Panc1 (cell line): ENCODE measurements around the gene CCDC6. TPM values are rescaled to one million over a fixed set of nuclear protein-coding genes. Genes with fewer than 3 reads are reported as not detected.

Experiments
- ATAC-seq: fragments of 200-7000 bp; cut with Tn5 transposase; 2 replicates; pipeline ENCODE4 v1.9.1; 2020; ENCODE audit warnings: mild to moderate bottlenecking, moderate library complexity
- BruUV-seq: library from RNA; stranded (reverse); fragments of 400-500 nt; replicated peaks from 2 replicates; lab custom pipeline; 2021; lab: Mats Ljungman, UMichigan
- CTCF ChIA-PET: fragments of 300-600 bp; sonication (Branson Sonifier 250); formaldehyde crosslinking; loops from one replicate; lab custom pipeline; 2022; ENCODE audit warnings: antibody characterized with exemption; lab: Charles Lee
- POLR2A ChIA-PET: fragments of 300-600 bp; sonication (Branson Sonifier 250); formaldehyde crosslinking; loops from one replicate; lab custom pipeline; 2022; ENCODE audit warnings: antibody characterized with exemption; lab: Charles Lee
- DNase-seq: peaks from one replicate; pipeline ENCODE4 v3.0.0-alpha.2; 2010; ENCODE audit warnings: low read depth, low spot score
- H3K27ac ChIP-seq: 2 replicates; pipeline ENCODE4 v1.5.1; 2011; ENCODE audit warnings: mild to moderate bottlenecking, low read length, inconsistent platforms
- H3K27me3 ChIP-seq: fragments of 200-500 bp; sonication (Bioruptor generic); 2 replicates; pipeline ENCODE4 v1.6.0; 2014; ENCODE audit warnings: low read length, inconsistent platforms; ENCODE audit not compliant: control insufficient read depth, insufficient read depth
- H3K36me3 ChIP-seq: fragments of 200-500 bp; sonication (Bioruptor generic); 2 replicates; pipeline ENCODE4 v1.5.1; 2014; ENCODE audit warnings: inconsistent platforms, mild to moderate bottlenecking, low read length, moderate library complexity; ENCODE audit not compliant: control insufficient read depth, insufficient read depth
- H3K4me1 ChIP-seq: 2 replicates; pipeline ENCODE4 v1.5.1; 2011; ENCODE audit warnings: inconsistent platforms, mild to moderate bottlenecking, low read length, moderate library complexity; ENCODE audit not compliant: control insufficient read depth, insufficient read depth
- H3K4me3 ChIP-seq, 2 experiments: 2 replicates each; pipeline ENCODE4 v1.5.1; 2011 to 2012; ENCODE audit warnings: low read depth in 2 of 2, low read length in 2 of 2, mild to moderate bottlenecking in 2 of 2, inconsistent platforms in 1 of 2, moderate library complexity in 1 of 2
- H3K9me3 ChIP-seq: fragments of 200-500 bp; sonication (Bioruptor generic); 2 replicates; pipeline ENCODE4 v1.5.1; 2014; ENCODE audit warnings: low read depth, mild to moderate bottlenecking, inconsistent platforms, low read length, moderate library complexity; ENCODE audit not compliant: control insufficient read depth, insufficient read depth
- CTCF ChIP-seq: fragments of 450-650 bp; IDR thresholded peaks from 2 replicates; pipeline ENCODE4 v1.5.1; 2017; ENCODE audit warnings: mild to moderate bottlenecking
- POLR2AphosphoS5 ChIP-seq: IDR thresholded peaks from 2 replicates; pipeline ENCODE4 v1.6.1; 2012; ENCODE audit warnings: mild to moderate bottlenecking, low read depth, low read length, moderate library complexity
- SIN3A ChIP-seq: IDR thresholded peaks from 2 replicates; pipeline ENCODE4 v1.6.1; 2012; ENCODE audit warnings: low read depth, mild to moderate bottlenecking, low read length, moderate library complexity, borderline replicate concordance; ENCODE audit not compliant: insufficient read depth
- TCF7L2 ChIP-seq: IDR thresholded peaks from 2 replicates; pipeline ENCODE4 v1.6.1; 2011; ENCODE audit warnings: mild to moderate bottlenecking, low read depth, low read length, inconsistent platforms
- in situ Hi-C: cut with HindIII; loops from 2 replicates; pipeline ENCODE4 v1.10.0; 2016; ENCODE audit warnings: low sequenced_read_pairs, low pct_unique_long_range_greater_than_20kb
- intact Hi-C: fragments of 100-400 bp; cut with micrococcal nuclease; formaldehyde crosslinking; loops from one replicate; pipeline ENCODE4 v1.10.0; 2022; ENCODE audit not compliant: unreplicated experiment
- total RNA-seq: library from RNA; stranded (reverse); gene quantifications from one replicate; pipeline ENCODE4 v1.2.1, GENCODE V29; 2021; ENCODE audit not compliant: unreplicated experiment
- TF ChIP-seq, protein P1 (sequence below), 2 experiments: IDR thresholded peaks; 2 replicates each; pipeline ENCODE4 v1.6.1; 2011 to 2012; ENCODE audit warnings: low read depth in 2 of 2, control low read depth in 1 of 2, low read length in 1 of 2, mild to moderate bottlenecking in 1 of 2, moderate library complexity in 1 of 2; ENCODE audit not compliant: insufficient read depth in 1 of 2

Gene CCDC6
- total RNA-seq, 1 experiment from 2014 or later: 48.7 TPM

DNA sequence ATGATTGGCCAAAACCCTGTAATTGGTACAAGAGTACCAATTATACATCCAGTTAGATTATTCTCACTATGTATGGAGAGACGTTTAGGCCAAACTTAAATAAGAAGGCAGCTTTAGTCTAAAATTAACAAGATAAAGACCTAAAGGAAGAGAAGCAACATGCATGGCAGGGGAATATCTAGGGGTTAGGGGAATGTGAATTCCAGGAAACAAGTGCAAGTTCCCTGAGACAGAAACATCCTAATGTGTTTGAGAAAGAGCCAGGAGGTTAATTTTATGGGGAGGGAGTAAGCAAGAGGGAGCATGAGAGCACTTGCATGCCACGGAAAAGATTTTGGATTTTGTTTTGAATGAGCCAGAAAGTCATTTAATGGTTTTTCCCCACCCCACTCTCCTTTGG lies 39.6 kb upstream of the CCDC6 start:
- H3K27ac ChIP-seq: no peak overlapping the region
- no peaks in the 10 kb centered on the region for H3K4me1 ChIP-seq
- H3K36me3 ChIP-seq: no peaks in the 10 kb centered on the region
- H3K9me3 ChIP-seq: no peaks in the 10 kb centered on the region
- no peak overlapping the region for H3K4me3 ChIP-seq
- ATAC-seq: no peak
- BruUV-seq: no TSS peak
- DNase-seq: no peak
- ChIA-PET POLR2A (no interaction called here), CTCF (no interaction called here)
- no peaks in the 10 kb centered on the region for H3K27me3 ChIP-seq
- TF ChIP-seq TCF7L2: no peak
- in situ Hi-C loops: no loop called here
- intact Hi-C loops: no loop called here

DNA sequence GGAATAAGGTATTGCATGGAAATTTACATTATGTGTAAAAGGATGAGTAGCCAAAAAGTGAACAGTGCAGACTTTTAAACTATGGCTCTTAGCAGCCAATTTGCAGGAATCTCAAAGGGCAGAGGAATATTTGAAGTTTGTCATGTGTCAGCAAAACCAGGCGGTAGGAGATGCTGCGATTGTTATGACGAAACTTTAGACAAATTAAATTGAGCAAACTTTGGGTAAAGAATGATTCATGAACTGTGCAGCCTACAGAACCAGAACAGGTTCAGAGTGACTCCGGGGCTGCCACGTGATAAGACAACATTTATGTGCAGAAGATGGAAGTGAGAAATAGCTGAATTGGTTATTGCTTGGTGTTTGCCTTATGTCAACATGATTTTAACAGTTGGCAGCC lies 39.2 kb upstream of the CCDC6 start:
- CTCF ChIA-PET: no interaction called here
- Histone ChIP-seq H3K27ac (no peak overlapping the region), H3K27me3 (no peaks in the 10 kb centered on the region), H3K4me1 (no peaks in the 10 kb centered on the region), H3K36me3 (no peaks in the 10 kb centered on the region), H3K4me3 (no peak overlapping the region), H3K9me3 (no peaks in the 10 kb centered on the region)
- DNase-seq (no peak), ATAC-seq (no peak)
- in situ Hi-C loops (no loop called here), intact Hi-C loops (no loop called here)
- POLR2A ChIA-PET: no interaction called here
- no TSS peak for BruUV-seq
- TF ChIP-seq POLR2AphosphoS5 (no peak), TCF7L2 (no peak), SIN3A (no peak), CTCF (no peak)
- TF ChIP-seq, protein P1, sequence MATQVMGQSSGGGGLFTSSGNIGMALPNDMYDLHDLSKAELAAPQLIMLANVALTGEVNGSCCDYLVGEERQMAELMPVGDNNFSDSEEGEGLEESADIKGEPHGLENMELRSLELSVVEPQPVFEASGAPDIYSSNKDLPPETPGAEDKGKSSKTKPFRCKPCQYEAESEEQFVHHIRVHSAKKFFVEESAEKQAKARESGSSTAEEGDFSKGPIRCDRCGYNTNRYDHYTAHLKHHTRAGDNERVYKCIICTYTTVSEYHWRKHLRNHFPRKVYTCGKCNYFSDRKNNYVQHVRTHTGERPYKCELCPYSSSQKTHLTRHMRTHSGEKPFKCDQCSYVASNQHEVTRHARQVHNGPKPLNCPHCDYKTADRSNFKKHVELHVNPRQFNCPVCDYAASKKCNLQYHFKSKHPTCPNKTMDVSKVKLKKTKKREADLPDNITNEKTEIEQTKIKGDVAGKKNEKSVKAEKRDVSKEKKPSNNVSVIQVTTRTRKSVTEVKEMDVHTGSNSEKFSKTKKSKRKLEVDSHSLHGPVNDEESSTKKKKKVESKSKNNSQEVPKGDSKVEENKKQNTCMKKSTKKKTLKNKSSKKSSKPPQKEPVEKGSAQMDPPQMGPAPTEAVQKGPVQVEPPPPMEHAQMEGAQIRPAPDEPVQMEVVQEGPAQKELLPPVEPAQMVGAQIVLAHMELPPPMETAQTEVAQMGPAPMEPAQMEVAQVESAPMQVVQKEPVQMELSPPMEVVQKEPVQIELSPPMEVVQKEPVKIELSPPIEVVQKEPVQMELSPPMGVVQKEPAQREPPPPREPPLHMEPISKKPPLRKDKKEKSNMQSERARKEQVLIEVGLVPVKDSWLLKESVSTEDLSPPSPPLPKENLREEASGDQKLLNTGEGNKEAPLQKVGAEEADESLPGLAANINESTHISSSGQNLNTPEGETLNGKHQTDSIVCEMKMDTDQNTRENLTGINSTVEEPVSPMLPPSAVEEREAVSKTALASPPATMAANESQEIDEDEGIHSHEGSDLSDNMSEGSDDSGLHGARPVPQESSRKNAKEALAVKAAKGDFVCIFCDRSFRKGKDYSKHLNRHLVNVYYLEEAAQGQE (IDR thresholded peaks at IDR 0.05; ENCODE audit: insufficient read depth in 1 of 2, low read depth in 2 of 2, low read length in 1 of 2): no peak

GRCh38 chr10:59944339-59944935 lies 38.1 kb upstream of the CCDC6 start:
- in situ Hi-C loops (no loop called here), intact Hi-C loops (no loop called here)
- BruUV-seq: no TSS peak
- DNase-seq (no peak), ATAC-seq (no peak)
- Histone ChIP-seq H3K9me3 (no peaks in the 10 kb centered on the region), H3K27me3 (no peaks in the 10 kb centered on the region), H3K4me3 (no peak overlapping the region), H3K36me3 (no peaks in the 10 kb centered on the region), H3K4me1 (no peaks in the 10 kb centered on the region), H3K27ac (no peak overlapping the region)
- ChIA-PET CTCF (no interaction called here), POLR2A (no interaction called here)
- no peak for TF ChIP-seq CTCF
